NB4 (cell line): Measurements from ENCODE around the gene MRPL21.

Experiments
- DNase-seq: peaks from one replicate; pipeline ENCODE4 v3.0.0; 2010; ENCODE audit warnings: low read depth
- H3K4me3 ChIP-seq: one replicate; pipeline ENCODE4 v1.5.1; 2011; ENCODE audit warnings: mild to moderate bottlenecking, low read depth, low read length, moderate library complexity
- CTCF ChIP-seq: IDR thresholded peaks from one replicate; pipeline ENCODE4 v1.5.1; 2012; ENCODE audit warnings: low read depth, low read length
- MAX ChIP-seq: IDR thresholded peaks from 2 replicates; pipeline ENCODE4 v1.6.1; 2011; ENCODE audit warnings: low read depth, low read length
- MYC ChIP-seq: IDR thresholded peaks from 2 replicates; pipeline ENCODE4 v1.6.1; 2011; ENCODE audit warnings: low read depth, low read length
- POLR2A ChIP-seq: IDR thresholded peaks from 2 replicates; pipeline ENCODE4 v1.6.1; 2011; ENCODE audit warnings: mild to moderate bottlenecking; ENCODE audit not compliant: insufficient read length; ENCODE audit errors: extremely low read depth

MRPL21 gene

GRCh38 chr11:68932358-68932757 is 28.7 kb upstream of the MRPL21 start:
- no peak for DNase-seq
- H3K4me3 ChIP-seq = no peak overlapping the region
- no peak for TF ChIP-seq POLR2A
- no peak for TF ChIP-seq CTCF
- no peak for TF ChIP-seq MYC
- TF ChIP-seq MAX = no peak

GRCh38 chr11:68931911-68932310 is 28.3 kb upstream of the MRPL21 start:
- TF ChIP-seq POLR2A (no peak), MYC (no peak), MAX (no peak), CTCF (no peak)
- no peak for DNase-seq

GRCh38 chr11:68930991-68931855 is 27.6 kb upstream of the MRPL21 start:
- DNase-seq = no peak
- TF ChIP-seq MYC (no peak), MAX (no peak), POLR2A (no peak), CTCF (no peak)

More at GRCh38 chr11:68931911-68932310, 28.3 kb upstream of the MRPL21 start:
- H3K4me3 ChIP-seq = no peak overlapping the region

GRCh38 chr11:68929706-68930570 is 26.3 kb upstream of the MRPL21 start:
- TF ChIP-seq MAX (no peak), MYC (no peak), POLR2A (no peak), CTCF (no peak)
- no peak for DNase-seq
- H3K4me3 ChIP-seq = no peak overlapping the region

More at GRCh38 chr11:68930991-68931855, 27.6 kb upstream of the MRPL21 start:
- no peak overlapping the region for H3K4me3 ChIP-seq

GRCh38 chr11:68929135-68929534 is 25.5 kb upstream of the MRPL21 start:
- no peak for DNase-seq
- TF ChIP-seq MYC (no peak), CTCF (no peak), MAX (no peak), POLR2A (no peak)
- H3K4me3 ChIP-seq = no peak overlapping the region
